ENCODE data around the gene GAB2. TPM values are rescaled to one million over a fixed set of nuclear protein-coding genes. Genes with fewer than 3 reads are reported as not detected.

Gene GAB2
- total and polyA plus RNA-seq, 2 of the 13 experiments (the other 11 are each of a cell fraction or from before 2014, with no cell fraction given) = 4.1 to 8.6 TPM

GRCh38 chr11:78300108-78300839 lies 117.3 kb downstream of the GAB2 start (continued):
- TF ChIP-seq BCLAF1 (IDR thresholded peaks at IDR 0.05) (no peak), ZNF282 (IDR thresholded peaks at IDR 0.05; ENCODE audit: partially characterized antibody) (no peak), ZBTB40 (IDR thresholded peaks at IDR 0.05) (no peak), ZBTB40 (CRISPR knock-in tag; IDR thresholded peaks at IDR 0.05) (no peak), SMYD3 (CRISPR knock-in tag; IDR thresholded peaks at IDR 0.05) (no peak), ZNF350 (CRISPR knock-in tag; IDR thresholded peaks at IDR 0.05; ENCODE audit: borderline replicate concordance, low read depth) (no peak), FOXM1 (CRISPR knock-in tag; IDR thresholded peaks at IDR 0.05) (no peak), CBX5 (CRISPR knock-in tag; IDR thresholded peaks at IDR 0.05; ENCODE audit: borderline replicate concordance) (no peak), ETS1 (CRISPR knock-in tag; IDR thresholded peaks at IDR 0.05) (no peak)
